Loucy (cell line): ENCODE results near the gene NDUFV2.

Source experiments
- H2AFZ ChIP-seq: fragments of 200-600 bp; sonication (generic); 2 replicates; pipeline ENCODE4 v1.6.0; 2016; ENCODE audit warnings: antibody characterized with exemption, mild to moderate bottlenecking, low read length, moderate library complexity
- H3F3A ChIP-seq: fragments of 200-600 bp; 2 replicates; pipeline ENCODE4 v1.6.0; 2016; ENCODE audit warnings: antibody characterized with exemption, low read depth, mild to moderate bottlenecking
- H3K27me3 ChIP-seq: fragments of 200-600 bp; sonication (generic); 2 replicates; pipeline ENCODE4 v1.6.1; 2014; ENCODE audit warnings: low read length, mild to moderate bottlenecking; ENCODE audit not compliant: insufficient read depth, poor library complexity, severe bottlenecking
- H3K36me3 ChIP-seq: fragments of 200-600 bp; sonication (generic); 2 replicates; pipeline ENCODE4 v1.6.1; 2016; ENCODE audit warnings: low read length; ENCODE audit not compliant: insufficient read depth
- H3K4me1 ChIP-seq: fragments of 200-600 bp; sonication (generic); 2 replicates; pipeline ENCODE4 v1.5.1; 2014; ENCODE audit warnings: low read length, mild to moderate bottlenecking; ENCODE audit not compliant: insufficient read depth, poor library complexity, severe bottlenecking
- H3K4me2 ChIP-seq: fragments of 200-600 bp; sonication (generic); 2 replicates; pipeline ENCODE4 v1.6.0; 2014; ENCODE audit warnings: antibody characterized with exemption, low read length, low read depth, mild to moderate bottlenecking; ENCODE audit not compliant: poor library complexity, severe bottlenecking
- H3K4me3 ChIP-seq: fragments of 200-600 bp; sonication (generic); 2 replicates; pipeline ENCODE4 v1.5.1; 2014; ENCODE audit warnings: low read length, mild to moderate bottlenecking, mixed read lengths; ENCODE audit not compliant: poor library complexity, severe bottlenecking
- H3K79me2 ChIP-seq: fragments of 200-600 bp; sonication (generic); 2 replicates; pipeline ENCODE4 v1.6.1; 2014; ENCODE audit warnings: low read length; ENCODE audit not compliant: insufficient read depth
- H3K9ac ChIP-seq: fragments of 200-600 bp; sonication (generic); 2 replicates; pipeline ENCODE4 v1.6.0; 2014; ENCODE audit warnings: mild to moderate bottlenecking, low read depth, low read length, moderate library complexity; ENCODE audit not compliant: poor library complexity, severe bottlenecking
- H3K9me2 ChIP-seq: fragments of 200-600 bp; sonication (generic); replicated peaks from 2 replicates; pipeline ENCODE4 v1.6.1; 2016; ENCODE audit warnings: low read depth, low read length, mixed read lengths
- H3K9me3 ChIP-seq: fragments of 200-600 bp; sonication (generic); 2 replicates; pipeline ENCODE4 v1.6.1; 2014; ENCODE audit warnings: mild to moderate bottlenecking, antibody characterized with exemption, low read length, low read depth; ENCODE audit not compliant: insufficient read depth
- H4K20me1 ChIP-seq: fragments of 200-600 bp; sonication (generic); 2 replicates; pipeline ENCODE4 v1.6.0; 2014; ENCODE audit warnings: antibody characterized with exemption, low read length, mild to moderate bottlenecking; ENCODE audit not compliant: insufficient read depth, poor library complexity, severe bottlenecking
- CTCF ChIP-seq: fragments of 200-600 bp; sonication (generic); conservative IDR thresholded peaks from 2 replicates; pipeline ENCODE4 v1.5.1; 2014; ENCODE audit warnings: mild to moderate bottlenecking, antibody characterized with exemption, low read length
- EZH2phosphoT487 ChIP-seq: fragments of 200-600 bp; IDR thresholded peaks from 2 replicates; pipeline ENCODE4 v1.6.1; 2018; ENCODE audit warnings: antibody characterized with exemption, mild to moderate bottlenecking, moderate library complexity, borderline replicate concordance

The NDUFV2 gene

GRCh38 chr18:9069601-9070000 is 32.9 kb upstream of the NDUFV2 start:
- H4K20me1 ChIP-seq: no peaks in the 10 kb centered on the region
- no peaks in the 10 kb centered on the region for H3K9me2 ChIP-seq
- TF ChIP-seq CTCF (no peak), EZH2phosphoT487 (no peak)
- H3F3A ChIP-seq: no peaks in the 10 kb centered on the region
- H3K4me2 ChIP-seq: no peak overlapping the region
- no peaks in the 10 kb centered on the region for H3K9me3 ChIP-seq
- H3K4me1 ChIP-seq: no peaks in the 10 kb centered on the region
- H2AFZ ChIP-seq: 0 out of 2 replicates have a peak overlapping the region, but pooled peaks have one; percentile 26
- no peaks in the 10 kb centered on the region for H3K36me3 ChIP-seq
- no peak overlapping the region for H3K4me3 ChIP-seq
- H3K9ac ChIP-seq: no peak overlapping the region
- no peaks in the 10 kb centered on the region for H3K79me2 ChIP-seq
- no peaks in the 10 kb centered on the region for H3K27me3 ChIP-seq

- Histone ChIP-seq H3K9me2 (no peaks in the 10 kb centered on the region), H3K9me3 (no peaks in the 10 kb centered on the region), H3K27me3 (no peaks in the 10 kb centered on the region), H3K79me2 (no peaks in the 10 kb centered on the region), H2AFZ (no peak overlapping the region), H3K9ac (no peak overlapping the region), H3K36me3 (no peaks in the 10 kb centered on the region), H4K20me1 (no peaks in the 10 kb centered on the region), H3K4me2 (no peak overlapping the region), H3F3A (no peaks in the 10 kb centered on the region), H3K4me1 (no peaks in the 10 kb centered on the region), H3K4me3 (no peak overlapping the region)
- no peak for TF ChIP-seq CTCF
- no peak for TF ChIP-seq EZH2phosphoT487
These were observed 32.3 kb upstream of the NDUFV2 start for GRCh38 chr18:9070212-9070611.

GRCh38 chr18:9079818-9080528 is 22.5 kb upstream of the NDUFV2 start:
- no peaks in the 10 kb centered on the region for H3K9me2 ChIP-seq
- H3K36me3 ChIP-seq: no peaks in the 10 kb centered on the region
- no peaks in the 10 kb centered on the region for H3K79me2 ChIP-seq
- H3K9ac ChIP-seq: no peak overlapping the region
- TF ChIP-seq EZH2phosphoT487: no peak
- TF ChIP-seq CTCF: no peak
- H2AFZ ChIP-seq: no peak overlapping the region
- no peaks in the 10 kb centered on the region for H4K20me1 ChIP-seq
- H3K4me1 ChIP-seq: peaks cover 15% of the 10 kb centered on the region
- no peaks in the 10 kb centered on the region for H3F3A ChIP-seq
- H3K27me3 ChIP-seq: no peaks in the 10 kb centered on the region
- H3K4me3 ChIP-seq: no peak overlapping the region
- no peak overlapping the region for H3K4me2 ChIP-seq
- H3K9me3 ChIP-seq: no peaks in the 10 kb centered on the region
